ENCODE data around the gene GLRX2. TPM values are rescaled to one million over a fixed set of nuclear protein-coding genes. Genes with fewer than 3 reads are reported as not detected.
A peak's percentile ranks its signal among the peaks of the same experiment; 100 is the strongest.

GLRX2 gene
- total RNA-seq, 1 donor from 2014 or later = 33.1 TPM

DNA sequence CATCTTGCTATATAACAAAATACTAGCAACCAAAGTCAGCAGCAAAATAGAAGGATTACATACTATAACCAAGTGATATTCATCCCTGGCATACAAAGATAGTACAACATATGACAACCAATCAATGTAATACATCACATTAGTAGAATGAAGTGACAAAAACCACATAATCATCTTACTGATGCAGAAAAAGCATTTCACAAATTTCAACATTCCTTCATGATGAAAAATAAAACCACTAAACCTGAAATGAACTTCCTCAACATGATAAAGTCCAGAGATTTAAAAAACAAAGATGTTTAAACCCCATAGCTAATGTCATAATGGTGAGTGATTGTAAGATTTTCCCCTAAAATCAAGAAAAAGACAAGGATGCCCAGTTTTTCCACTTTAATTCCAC lies 27.2 kb downstream of the GLRX2 start:
- no peak for DNase-seq (ENCODE audit: low spot score)
- no peaks in the 10 kb centered on the region for H3K27me3 Mint-ChIP-seq (ENCODE audit: low read depth)
- peaks cover 12% of the 10 kb centered on the region for H3K9me3 Mint-ChIP-seq (ENCODE audit: low read depth)
- H3K36me3 Mint-ChIP-seq (ENCODE audit: low read depth) = peaks cover 33% of the 10 kb centered on the region
- no peak overlapping the region for H3K4me3 Mint-ChIP-seq (ENCODE audit: unreplicated experiment)
- H3K4me1 Mint-ChIP-seq (ENCODE audit: low read depth) = no peaks in the 10 kb centered on the region
- TF ChIP-seq, protein P1, sequence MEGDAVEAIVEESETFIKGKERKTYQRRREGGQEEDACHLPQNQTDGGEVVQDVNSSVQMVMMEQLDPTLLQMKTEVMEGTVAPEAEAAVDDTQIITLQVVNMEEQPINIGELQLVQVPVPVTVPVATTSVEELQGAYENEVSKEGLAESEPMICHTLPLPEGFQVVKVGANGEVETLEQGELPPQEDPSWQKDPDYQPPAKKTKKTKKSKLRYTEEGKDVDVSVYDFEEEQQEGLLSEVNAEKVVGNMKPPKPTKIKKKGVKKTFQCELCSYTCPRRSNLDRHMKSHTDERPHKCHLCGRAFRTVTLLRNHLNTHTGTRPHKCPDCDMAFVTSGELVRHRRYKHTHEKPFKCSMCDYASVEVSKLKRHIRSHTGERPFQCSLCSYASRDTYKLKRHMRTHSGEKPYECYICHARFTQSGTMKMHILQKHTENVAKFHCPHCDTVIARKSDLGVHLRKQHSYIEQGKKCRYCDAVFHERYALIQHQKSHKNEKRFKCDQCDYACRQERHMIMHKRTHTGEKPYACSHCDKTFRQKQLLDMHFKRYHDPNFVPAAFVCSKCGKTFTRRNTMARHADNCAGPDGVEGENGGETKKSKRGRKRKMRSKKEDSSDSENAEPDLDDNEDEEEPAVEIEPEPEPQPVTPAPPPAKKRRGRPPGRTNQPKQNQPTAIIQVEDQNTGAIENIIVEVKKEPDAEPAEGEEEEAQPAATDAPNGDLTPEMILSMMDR (IDR thresholded peaks at IDR 0.05) = no peak
- H3K27ac Mint-ChIP-seq (ENCODE audit: unreplicated experiment) = no peak overlapping the region

DNA sequence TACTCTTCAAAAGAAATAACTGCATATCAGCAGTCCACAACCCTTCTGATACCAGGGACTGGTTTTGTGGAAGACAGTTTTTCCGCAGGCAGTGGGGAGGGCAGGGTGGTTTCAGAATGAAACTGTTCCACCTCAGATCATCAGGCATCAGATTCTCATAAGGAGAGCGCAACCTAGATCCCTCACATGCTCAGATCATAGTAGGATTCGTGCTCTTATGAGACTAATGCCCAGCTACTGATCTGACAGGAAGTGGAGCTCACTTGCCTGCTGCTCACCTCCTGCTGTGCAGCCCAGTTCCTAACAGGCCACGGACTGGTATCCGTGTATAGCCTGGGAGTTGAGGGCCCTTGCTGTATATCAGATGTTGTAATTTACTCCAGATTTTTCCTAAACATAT lies 34.3 kb downstream of the GLRX2 start:
- Mint-ChIP-seq H3K4me1 (ENCODE audit: low read depth) (peaks cover 28% of the 10 kb centered on the region), H3K27me3 (ENCODE audit: low read depth) (no peaks in the 10 kb centered on the region), H3K36me3 (ENCODE audit: low read depth) (no peaks in the 10 kb centered on the region), H3K4me3 (ENCODE audit: unreplicated experiment) (no peak overlapping the region), H3K27ac (ENCODE audit: unreplicated experiment) (peak overlapping the region; percentile 86), H3K9me3 (ENCODE audit: low read depth) (no peaks in the 10 kb centered on the region)
- TF ChIP-seq, protein P1 (IDR thresholded peaks at IDR 0.05) = no peak
- DNase-seq (ENCODE audit: low spot score) = no peak

DNA sequence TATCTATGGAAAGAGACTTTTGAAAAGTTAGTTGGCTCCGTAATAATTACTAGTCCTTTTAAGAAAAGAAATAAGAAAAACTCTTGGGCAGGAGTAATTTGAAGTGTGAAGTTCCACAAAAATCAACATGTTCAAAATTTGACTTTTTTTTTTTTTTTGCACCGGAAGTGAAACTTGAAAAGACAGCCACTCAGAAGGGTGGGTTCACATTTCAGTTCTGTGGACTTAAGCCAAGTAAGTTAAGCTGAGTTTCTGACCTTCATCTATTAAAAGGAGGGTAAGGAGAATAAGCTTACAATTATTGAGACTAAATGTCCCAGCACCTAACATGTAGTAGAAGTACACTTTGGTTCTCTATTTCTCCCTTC lies 34.8 kb downstream of the GLRX2 start:
- Mint-ChIP-seq H3K36me3 (ENCODE audit: low read depth) (no peaks in the 10 kb centered on the region), H3K4me3 (ENCODE audit: unreplicated experiment) (no peak overlapping the region), H3K27me3 (ENCODE audit: low read depth) (no peaks in the 10 kb centered on the region), H3K9me3 (ENCODE audit: low read depth) (no peaks in the 10 kb centered on the region), H3K27ac (ENCODE audit: unreplicated experiment) (peak overlapping the region; percentile 45), H3K4me1 (ENCODE audit: low read depth) (peaks cover 30% of the 10 kb centered on the region)
- no peak for DNase-seq (ENCODE audit: low spot score)
- TF ChIP-seq, protein P1 (IDR thresholded peaks at IDR 0.05) = peak; percentile 42

DNA sequence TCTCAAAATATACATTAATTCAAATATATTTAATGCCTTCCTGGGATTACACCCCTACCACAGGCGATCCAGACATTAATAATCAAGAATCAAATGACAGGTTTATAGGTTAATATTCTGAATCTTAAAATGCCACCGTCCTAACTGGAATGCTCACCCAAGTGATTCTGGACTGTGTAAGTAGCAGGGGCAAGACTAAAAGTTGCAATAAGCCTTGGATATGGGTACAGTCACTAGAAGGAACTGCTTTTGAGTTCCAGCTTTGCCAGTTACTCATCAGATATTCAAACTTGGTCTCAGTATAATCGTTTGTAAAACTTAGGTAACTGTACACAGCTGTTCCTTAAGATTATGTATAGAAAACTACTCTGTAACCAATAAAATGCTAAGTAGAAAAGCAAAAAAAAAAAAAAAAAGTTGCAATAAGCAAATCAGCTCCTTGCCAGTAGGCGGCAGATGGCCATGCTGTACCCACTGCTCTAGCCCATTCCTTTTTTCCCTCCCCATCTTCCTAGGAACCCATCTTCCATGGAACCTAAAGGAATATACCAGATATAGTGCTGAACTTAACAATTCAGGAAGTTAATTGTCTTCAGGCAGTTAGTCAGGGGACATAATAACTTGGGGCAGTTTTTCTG lies 35.3 kb downstream of the GLRX2 start:
- Mint-ChIP-seq H3K36me3 (ENCODE audit: low read depth) (no peaks in the 10 kb centered on the region), H3K4me3 (ENCODE audit: unreplicated experiment) (no peak overlapping the region), H3K27ac (ENCODE audit: unreplicated experiment) (no peak overlapping the region), H3K27me3 (ENCODE audit: low read depth) (no peaks in the 10 kb centered on the region), H3K4me1 (ENCODE audit: low read depth) (peaks cover 30% of the 10 kb centered on the region), H3K9me3 (ENCODE audit: low read depth) (no peaks in the 10 kb centered on the region)
- DNase-seq (ENCODE audit: low spot score) = no peak
- TF ChIP-seq, protein P1 (IDR thresholded peaks at IDR 0.05) = peak; percentile 66

DNA sequence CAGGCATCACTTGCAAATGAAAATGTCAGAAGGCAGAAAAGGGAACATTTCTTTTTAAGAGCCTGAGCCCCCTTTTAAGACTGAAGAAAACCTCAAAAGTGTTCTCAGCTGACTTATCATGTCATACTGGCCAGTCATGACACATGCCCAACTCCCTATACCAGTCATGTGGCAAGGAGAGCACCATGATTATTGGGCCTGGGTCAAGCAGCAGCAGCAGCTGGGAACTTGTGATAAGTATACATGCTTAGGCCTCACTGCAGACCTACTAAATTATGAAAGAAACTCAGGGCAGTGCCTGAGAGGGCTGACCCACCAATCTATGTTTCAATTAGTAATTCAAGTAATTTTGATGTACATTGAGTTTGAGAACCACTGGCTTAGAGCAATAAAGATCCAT lies 37.2 kb downstream of the GLRX2 start:
- TF ChIP-seq, protein P1 (IDR thresholded peaks at IDR 0.05) = no peak
- no peaks in the 10 kb centered on the region for H3K9me3 Mint-ChIP-seq (ENCODE audit: low read depth)
- DNase-seq (ENCODE audit: low spot score) = no peak
- peaks cover 35% of the 10 kb centered on the region for H3K4me1 Mint-ChIP-seq (ENCODE audit: low read depth)
- no peaks in the 10 kb centered on the region for H3K27me3 Mint-ChIP-seq (ENCODE audit: low read depth)
- H3K4me3 Mint-ChIP-seq (ENCODE audit: unreplicated experiment) = no peak overlapping the region
- H3K27ac Mint-ChIP-seq (ENCODE audit: unreplicated experiment) = peak overlapping the region; percentile 30
- no peaks in the 10 kb centered on the region for H3K36me3 Mint-ChIP-seq (ENCODE audit: low read depth)
